Right atrium auricular region (tissue), 2 donors: ENCODE data around the gene FAM114A2. TPM values are rescaled to one million over a fixed set of nuclear protein-coding genes. Genes with fewer than 3 reads are reported as not detected.
"Not testable (repeated sequence)": the region's sequence is repeated elsewhere in the genome, so short reads cannot be mapped to it uniquely, and the experiment has no call there.

Experiments
- DNase-seq: peaks from one replicate; pipeline ENCODE4 v3.0.0-alpha.2; 2019; ENCODE audit warnings: low spot score
- H3K27ac ChIP-seq, 2 donors: fragments of 200-600 bp; sonication (generic); 1 replicate in 1 of 2; 2 replicates in 1 of 2; pipeline ENCODE4 v1.5.1; 2016 to 2019
- H3K27me3 ChIP-seq, 2 donors: fragments of 200-600 bp; sonication (generic); one replicate each; pipeline versions ENCODE4 v1.5.1 to v1.6.0; 2017 to 2019
- H3K36me3 ChIP-seq: fragments of 200-600 bp; sonication (generic); one replicate; pipeline ENCODE4 v1.5.1; 2016
- H3K4me1 ChIP-seq, 2 donors: fragments of 200-600 bp; sonication (generic); one replicate each; pipeline versions ENCODE4 v1.5.1 to v1.6.0; 2017 to 2019
- H3K4me3 ChIP-seq, 2 donors: fragments of 200-600 bp; sonication (generic); 1 replicate in 1 of 2; 2 replicates in 1 of 2; pipeline ENCODE4 v1.5.1; 2017 to 2019; ENCODE audit warnings: mild to moderate bottlenecking in 1 of 2, moderate library complexity in 1 of 2
- H3K9me3 ChIP-seq, 2 donors: fragments of 200-600 bp; sonication (generic); one replicate each; pipeline ENCODE4 v1.5.1; 2019
- total RNA-seq, 2 donors: library from RNA; depleted of rRNA; stranded (reverse); fragments of >200 nt; gene quantifications; one replicate each; pipeline ENCODE4 v1.1.0, GENCODE V29; 2016
- TF ChIP-seq, protein P1 (sequence below), 2 donors: fragments of 200-600 bp; sonication (generic); IDR thresholded peaks; one replicate each; pipeline ENCODE4 v1.5.1; 2019; ENCODE audit warnings: antibody characterized with exemption in 2 of 2

The FAM114A2 gene
- total RNA-seq, 2 donors from 2014 or later = 11.1 to 18.5 TPM

GRCh38 chr5:154071799-154072413 lies 33.2 kb upstream of the FAM114A2 start:
- TF ChIP-seq, protein P1, sequence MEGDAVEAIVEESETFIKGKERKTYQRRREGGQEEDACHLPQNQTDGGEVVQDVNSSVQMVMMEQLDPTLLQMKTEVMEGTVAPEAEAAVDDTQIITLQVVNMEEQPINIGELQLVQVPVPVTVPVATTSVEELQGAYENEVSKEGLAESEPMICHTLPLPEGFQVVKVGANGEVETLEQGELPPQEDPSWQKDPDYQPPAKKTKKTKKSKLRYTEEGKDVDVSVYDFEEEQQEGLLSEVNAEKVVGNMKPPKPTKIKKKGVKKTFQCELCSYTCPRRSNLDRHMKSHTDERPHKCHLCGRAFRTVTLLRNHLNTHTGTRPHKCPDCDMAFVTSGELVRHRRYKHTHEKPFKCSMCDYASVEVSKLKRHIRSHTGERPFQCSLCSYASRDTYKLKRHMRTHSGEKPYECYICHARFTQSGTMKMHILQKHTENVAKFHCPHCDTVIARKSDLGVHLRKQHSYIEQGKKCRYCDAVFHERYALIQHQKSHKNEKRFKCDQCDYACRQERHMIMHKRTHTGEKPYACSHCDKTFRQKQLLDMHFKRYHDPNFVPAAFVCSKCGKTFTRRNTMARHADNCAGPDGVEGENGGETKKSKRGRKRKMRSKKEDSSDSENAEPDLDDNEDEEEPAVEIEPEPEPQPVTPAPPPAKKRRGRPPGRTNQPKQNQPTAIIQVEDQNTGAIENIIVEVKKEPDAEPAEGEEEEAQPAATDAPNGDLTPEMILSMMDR (IDR thresholded peaks at IDR 0.05) = no peak
- no peak overlapping the region for H3K4me3 ChIP-seq
- peaks cover 0 to 6% of the 10 kb centered on the region in 2 donors for H3K4me1 ChIP-seq
- DNase-seq = no peak
- H3K27me3 ChIP-seq = no peaks in the 10 kb centered on the region
- H3K27ac ChIP-seq = no peak overlapping the region
- no peaks in the 10 kb centered on the region for H3K36me3 ChIP-seq
- H3K9me3 ChIP-seq = no peaks in the 10 kb centered on the region

- not testable (repeated sequence) for H3K27ac ChIP-seq, DNase-seq, H3K36me3 ChIP-seq, H3K4me3 ChIP-seq, H3K4me1 ChIP-seq, H3K27me3 ChIP-seq, H3K9me3 ChIP-seq
Observed at GRCh38 chr5:154069854-154070253, 31.1 kb upstream of the FAM114A2 start.

- Histone ChIP-seq H3K36me3 (no peaks in the 10 kb centered on the region), H3K4me1 (no peaks in the 10 kb centered on the region), H3K27ac (no peak overlapping the region), H3K27me3 (no peaks in the 10 kb centered on the region), H3K9me3 (no peaks in the 10 kb centered on the region), H3K4me3 (no peak overlapping the region)
- DNase-seq = no peak
- TF ChIP-seq, protein P1 (IDR thresholded peaks at IDR 0.05) = no peak
Observed at GRCh38 chr5:154065971-154066370, 27.3 kb upstream of the FAM114A2 start.

DNA sequence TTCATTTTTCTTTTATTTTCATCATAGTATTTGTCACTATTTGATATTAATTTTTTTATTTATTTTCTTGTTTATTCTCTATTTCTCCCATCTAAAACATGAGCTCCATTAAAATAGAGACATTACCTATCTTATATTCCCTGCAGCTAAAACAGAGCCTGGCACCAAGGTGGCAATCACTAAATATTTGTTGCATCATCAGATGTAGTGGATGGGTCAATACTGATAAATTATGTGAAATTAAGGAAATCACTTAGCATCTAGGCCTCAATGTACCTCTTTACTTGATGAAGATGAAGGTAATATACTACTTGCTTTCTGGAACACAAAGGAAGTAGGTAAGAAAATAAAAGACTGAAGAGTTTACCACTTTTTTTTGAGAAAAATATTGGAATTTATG lies 24.7 kb upstream of the FAM114A2 start:
- H3K27ac ChIP-seq = no peak overlapping the region
- H3K4me1 ChIP-seq = peaks cover 0 to 9% of the 10 kb centered on the region in 2 donors
- H3K9me3 ChIP-seq = no peaks in the 10 kb centered on the region
- no peaks in the 10 kb centered on the region for H3K27me3 ChIP-seq
- TF ChIP-seq, protein P1 (IDR thresholded peaks at IDR 0.05) = no peak
- DNase-seq = no peak
- no peaks in the 10 kb centered on the region for H3K36me3 ChIP-seq
- no peak overlapping the region for H3K4me3 ChIP-seq

- no peaks in the 10 kb centered on the region for H3K36me3 ChIP-seq
- no peak overlapping the region for H3K27ac ChIP-seq
- no peak for DNase-seq
- no peaks in the 10 kb centered on the region for H3K27me3 ChIP-seq
- H3K4me3 ChIP-seq = no peak overlapping the region
- H3K4me1 ChIP-seq = peaks cover 0 to 20% of the 10 kb centered on the region in 2 donors
- no peaks in the 10 kb centered on the region for H3K9me3 ChIP-seq
- TF ChIP-seq, protein P1 (IDR thresholded peaks at IDR 0.05) = no peak
Observed at GRCh38 chr5:154060606-154061005, 21.9 kb upstream of the FAM114A2 start.

DNA sequence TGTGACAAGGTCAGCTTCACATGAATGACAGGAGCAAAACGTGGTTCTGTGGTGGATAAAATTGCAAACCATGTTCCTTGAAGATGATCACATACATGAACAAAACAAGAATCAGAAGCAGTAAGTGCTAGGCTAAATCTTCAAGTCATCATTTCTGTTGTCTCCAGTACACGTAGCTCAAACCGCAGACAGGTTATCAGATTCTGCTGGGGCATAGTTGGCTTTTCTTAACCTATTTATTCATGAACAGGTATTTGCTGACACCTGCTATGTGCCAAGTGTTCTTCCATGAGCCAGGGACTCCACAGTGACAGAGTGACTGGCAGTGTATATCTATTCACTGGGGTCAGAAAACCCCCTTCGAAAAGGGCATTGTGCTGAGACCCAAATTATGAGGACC lies 20.9 kb upstream of the FAM114A2 start:
- peaks cover 0 to 23% of the 10 kb centered on the region in 2 donors for H3K4me1 ChIP-seq
- TF ChIP-seq, protein P1 (IDR thresholded peaks at IDR 0.05) = no peak
- no peak overlapping the region for H3K4me3 ChIP-seq
- H3K27ac ChIP-seq = peak overlapping the region in 1 of 2 donors; percentile 80
- no peaks in the 10 kb centered on the region for H3K9me3 ChIP-seq
- no peaks in the 10 kb centered on the region for H3K36me3 ChIP-seq
- DNase-seq = no peak
- no peaks in the 10 kb centered on the region for H3K27me3 ChIP-seq
